Erythroblast (primary cell): Measurements from ENCODE around the gene PITRM1.

Source experiments
- GATA1 ChIP-seq: IDR thresholded peaks from 2 replicates; pipeline ENCODE4 v1.6.1; 2011; ENCODE audit warnings: low read depth, mild to moderate bottlenecking, control low read depth, low read length, moderate library complexity
- POLR2A ChIP-seq: IDR thresholded peaks from 2 replicates; pipeline ENCODE4 v1.6.1; 2011; ENCODE audit warnings: mild to moderate bottlenecking, low read length

DNA sequence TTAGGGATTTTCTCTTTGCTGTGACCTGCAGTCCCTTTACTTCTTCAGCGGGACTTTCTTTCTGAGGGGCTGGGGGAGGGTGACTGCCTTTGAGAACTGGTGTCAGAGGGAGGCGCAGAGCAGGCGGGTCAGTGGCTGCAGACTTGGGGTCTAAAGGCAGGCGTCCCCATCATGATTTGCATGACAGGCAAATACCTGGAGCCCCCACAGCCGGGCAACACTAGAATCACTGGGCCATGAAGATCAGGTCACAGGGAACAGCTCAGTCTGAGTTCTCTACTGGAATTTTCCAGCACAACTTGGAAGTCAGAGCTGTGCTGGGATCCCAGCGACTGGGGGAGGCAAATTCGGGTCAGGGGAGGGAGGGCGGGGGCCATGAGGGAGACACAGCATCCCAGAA, 29.2 kb upstream of the PITRM1 start:
- TF ChIP-seq POLR2A (no peak), GATA1 (no peak)
